GM23338 (cell line): ENCODE data around the gene RADIL. TPM values are rescaled to one million over a fixed set of nuclear protein-coding genes. Genes with fewer than 3 reads are reported as not detected.

Experiments used
- CREB1 ChIP-seq: fragments of 250-450 bp; sonication (Bioruptor Pico); IDR thresholded peaks from 2 replicates; pipeline ENCODE4 v1.5.0; 2020; ENCODE audit warnings: low read depth, mild to moderate bottlenecking, moderate library complexity
- CTCF ChIP-seq, 2 experiments: fragments of 200-600 bp in 1 of 2; sonication (generic) in 1 of 2; conservative IDR thresholded peaks; 2 replicates each; pipeline versions ENCODE4 v1.5.1 to v1.6.1; 2016 to 2017; ENCODE audit warnings: antibody characterized with exemption in 2 of 2, low read depth in 2 of 2, mild to moderate bottlenecking in 2 of 2, moderate library complexity in 1 of 2
- ETS1 ChIP-seq: IDR thresholded peaks from 2 replicates; pipeline ENCODE4 v1.6.1; 2016; ENCODE audit warnings: antibody characterized with exemption
- EZH2 ChIP-seq: fragments of 200-600 bp; sonication (generic); IDR thresholded peaks from one replicate; pipeline ENCODE4 v1.8.0; 2017; ENCODE audit warnings: antibody characterized with exemption, mild to moderate bottlenecking, low read depth; ENCODE audit not compliant: unreplicated experiment
- EZH2phosphoT487 ChIP-seq: fragments of 200-600 bp; sonication (generic); IDR thresholded peaks from one replicate; pipeline ENCODE4 v1.8.1; 2018; ENCODE audit warnings: antibody characterized with exemption; ENCODE audit not compliant: unreplicated experiment
- NANOG ChIP-seq: IDR thresholded peaks from 2 replicates; pipeline ENCODE4 v1.6.1; 2016; ENCODE audit warnings: antibody characterized with exemption, borderline replicate concordance
- POLR2AphosphoS5 ChIP-seq: IDR thresholded peaks from 2 replicates; pipeline ENCODE4 v1.6.1; 2016; ENCODE audit warnings: antibody characterized with exemption, low read depth
- STAT1 ChIP-seq: IDR thresholded peaks from one replicate; pipeline ENCODE4 v1.6.1; 2016; ENCODE audit warnings: antibody characterized with exemption; ENCODE audit not compliant: unreplicated experiment
- ZNF114 ChIP-seq: fragments of 250-450 bp; sonication (Bioruptor Pico); IDR thresholded peaks from 2 replicates; pipeline ENCODE4 v1.5.0; 2020; ENCODE audit warnings: mild to moderate bottlenecking, moderate library complexity
- ZNF462 ChIP-seq: fragments of 250-450 bp; sonication (Bioruptor Pico); IDR thresholded peaks from 2 replicates; pipeline ENCODE4 v1.5.0; 2020; ENCODE audit warnings: mild to moderate bottlenecking, moderate library complexity
- polyA plus RNA-seq: library from polyadenylated mRNA; unstranded; fragments of >200 nt; fragmentation: Nextera tagmentation; extraction: Ambion mirVana; gene quantifications from 2 replicates; pipeline ENCODE4 v1.2.1, GENCODE V29; 2016
- total RNA-seq: library from RNA; depleted of rRNA; stranded (reverse); fragments of >200 nt; shearing (Covaris generic); gene quantifications from 2 replicates; pipeline ENCODE4 v1.2.3, GENCODE V29; 2014

RADIL gene
- total and polyA plus RNA-seq, 2 experiments from 2014 or later, result 4.3 to 9.8 TPM

- TF ChIP-seq ZNF462 (CRISPR knock-in tag), result no peak
- TF ChIP-seq ETS1, result no peak
- TF ChIP-seq CTCF (conservative IDR thresholded peaks at IDR 0.05; ENCODE audit: low read depth in 2 of 2), result no peak
- no peak for TF ChIP-seq ZNF114 (CRISPR knock-in tag)
- TF ChIP-seq POLR2AphosphoS5, result no peak
- TF ChIP-seq EZH2phosphoT487, result no peak
- no peak for TF ChIP-seq STAT1
- no peak for TF ChIP-seq EZH2
- TF ChIP-seq NANOG, result no peak
- TF ChIP-seq CREB1 (CRISPR knock-in tag), result no peak
Measured at GRCh38 chr7:4809091-4809591, 74.4 kb downstream of the RADIL start (continued).
